GM18502 (cell line): ENCODE data around the gene FSTL1.

Experiments used
- ATAC-seq: cut with Tn5 transposase; IDR thresholded peaks from one replicate; pipeline ENCODE4 v1.9.1; 2021; ENCODE audit warnings: mild to moderate bottlenecking; ENCODE audit not compliant: unreplicated experiment, poor library complexity

Gene FSTL1

DNA sequence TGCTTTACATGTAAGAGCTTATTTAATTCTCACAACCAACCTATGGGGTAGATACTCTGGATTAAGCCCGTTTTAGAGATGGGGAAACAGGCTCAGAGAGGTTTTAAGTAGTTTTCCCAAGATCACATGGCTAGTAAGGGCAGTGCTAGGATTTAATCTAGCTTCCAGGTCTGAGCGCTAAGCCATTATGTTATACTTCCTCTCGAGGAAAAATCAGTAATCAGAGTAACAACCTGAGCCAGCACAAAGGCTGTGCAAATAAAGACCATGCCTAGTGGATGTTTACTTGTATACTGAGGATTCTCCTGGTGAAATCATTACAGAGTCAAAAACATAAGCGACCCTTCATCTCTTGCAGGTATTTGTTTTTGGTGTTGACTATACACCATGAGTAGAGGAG is 9.0 kb downstream of the FSTL1 start:
- no peak for ATAC-seq

DNA sequence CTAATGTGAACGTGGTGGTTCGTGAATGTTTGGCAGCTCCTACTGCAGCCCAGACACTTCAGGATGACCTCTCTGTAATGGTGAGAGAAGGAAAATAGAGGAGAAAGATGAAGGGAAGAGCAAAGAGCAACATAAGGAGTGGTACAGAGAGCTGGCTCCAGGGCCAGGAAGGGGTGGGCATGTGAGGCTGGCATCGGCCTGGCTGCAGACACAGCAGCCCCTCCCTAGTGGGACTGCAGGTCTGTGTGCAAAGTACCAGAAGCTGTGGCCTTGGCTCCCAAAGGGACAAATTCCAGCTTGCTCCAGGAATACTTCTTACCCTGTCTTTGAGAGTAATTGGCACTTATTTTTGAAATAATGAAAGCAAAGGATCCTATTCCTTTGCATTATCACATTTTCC is 10.0 kb downstream of the FSTL1 start:
- no peak for ATAC-seq

DNA sequence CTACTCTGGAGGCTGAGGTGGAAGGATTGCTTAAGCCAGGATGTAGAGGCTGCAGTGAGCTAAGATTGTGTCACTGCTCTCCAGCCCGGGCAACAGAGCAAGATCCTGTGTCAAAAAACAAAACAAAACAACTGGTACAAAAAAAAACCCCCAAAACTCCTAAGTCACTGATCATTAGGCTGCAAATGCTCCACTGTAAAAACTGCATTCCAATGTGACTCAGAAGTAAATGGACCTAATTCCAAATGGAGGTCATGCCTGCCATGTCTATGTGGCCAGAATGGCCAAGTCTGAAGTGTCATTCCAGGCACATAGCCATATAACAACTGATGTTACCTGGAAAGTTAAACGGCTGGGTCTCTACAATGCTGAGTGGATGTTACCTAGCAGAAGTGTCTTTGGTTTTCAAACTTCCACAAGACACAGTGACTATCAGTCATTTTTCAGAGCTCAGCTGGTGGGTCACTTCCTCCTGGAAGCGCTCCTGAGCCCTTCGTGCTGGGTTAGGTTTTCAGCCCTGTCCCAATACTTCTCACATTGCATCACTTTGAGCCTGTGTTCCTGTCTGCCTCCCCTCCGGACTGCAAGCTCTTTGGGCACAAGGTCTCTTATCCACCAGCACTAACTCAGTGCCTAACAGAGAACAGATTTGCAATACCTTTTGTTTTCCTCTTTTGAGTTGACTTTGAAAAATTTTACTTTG is 10.6 kb downstream of the FSTL1 start:
- no peak for ATAC-seq

DNA sequence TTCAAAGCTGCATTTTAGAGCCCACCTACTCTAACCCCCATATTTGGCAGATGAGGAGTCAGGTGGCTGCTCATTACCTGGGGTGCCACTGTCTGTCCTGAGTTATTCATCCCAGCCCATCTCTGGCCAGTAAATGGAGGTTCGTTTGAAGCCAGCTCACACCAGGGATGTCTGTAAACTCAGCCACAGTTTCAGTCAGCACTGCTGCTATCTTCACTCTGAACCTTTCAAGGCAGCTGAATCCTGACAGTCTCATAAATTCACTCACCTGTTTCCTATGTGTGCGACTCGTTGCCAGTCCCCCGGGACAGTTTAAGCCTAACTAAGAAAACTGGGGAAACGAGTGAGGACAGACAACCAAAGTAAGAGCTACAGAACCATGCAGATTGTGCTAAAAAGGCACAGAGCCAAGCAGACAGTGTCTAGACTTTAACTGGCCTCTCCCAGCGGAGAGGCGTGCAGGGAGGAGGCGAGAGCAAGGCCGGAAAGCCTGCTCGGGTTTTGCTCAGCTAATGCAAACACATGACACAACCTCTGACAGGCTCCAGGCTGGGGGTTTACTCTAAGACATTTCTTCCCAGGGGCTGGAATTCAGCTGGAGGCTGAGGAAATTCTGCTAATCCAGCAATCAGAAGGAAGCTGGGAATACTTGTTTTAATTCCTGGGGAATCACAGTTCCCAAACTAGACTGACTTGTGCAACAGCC is 12.0 kb downstream of the FSTL1 start:
- no peak for ATAC-seq

DNA sequence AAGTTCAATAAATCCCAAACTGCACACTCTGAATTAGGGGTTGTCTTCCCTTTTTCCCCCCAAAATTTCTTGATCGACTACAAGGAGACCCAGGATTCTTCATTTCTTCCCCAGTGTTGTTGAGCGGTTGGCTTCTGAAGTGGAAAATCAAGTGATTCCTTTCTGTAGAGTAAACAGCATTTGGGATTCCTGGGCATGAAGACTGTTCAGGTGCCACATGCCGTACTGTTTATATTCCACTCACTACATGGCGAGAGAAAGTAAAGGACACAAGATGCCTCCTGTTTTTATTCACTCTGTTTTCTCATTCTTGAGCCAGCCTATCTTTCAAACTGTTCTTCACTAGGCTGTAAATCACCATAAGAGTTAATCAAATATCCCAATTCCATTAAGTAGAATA is 12.6 kb downstream of the FSTL1 start:
- ATAC-seq, result no peak

DNA sequence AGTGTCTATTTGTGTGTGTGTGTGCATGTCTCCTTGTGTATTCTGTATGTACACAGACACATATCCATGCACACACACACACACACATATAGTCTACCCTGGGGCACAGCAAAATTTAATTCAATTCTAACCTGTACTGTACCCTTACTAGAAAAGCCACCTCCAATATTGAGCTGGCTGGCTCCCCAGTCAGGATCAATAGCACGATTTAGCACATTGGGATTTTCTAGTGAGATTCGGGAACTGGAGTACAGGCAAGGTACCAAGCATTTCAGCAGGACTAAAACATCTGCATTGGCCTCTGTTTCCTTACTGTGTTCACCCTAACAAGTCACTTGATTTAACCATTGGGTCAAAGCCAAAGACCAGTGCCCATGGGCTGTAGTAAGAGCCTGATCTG is 13.2 kb downstream of the FSTL1 start:
- no peak for ATAC-seq

DNA sequence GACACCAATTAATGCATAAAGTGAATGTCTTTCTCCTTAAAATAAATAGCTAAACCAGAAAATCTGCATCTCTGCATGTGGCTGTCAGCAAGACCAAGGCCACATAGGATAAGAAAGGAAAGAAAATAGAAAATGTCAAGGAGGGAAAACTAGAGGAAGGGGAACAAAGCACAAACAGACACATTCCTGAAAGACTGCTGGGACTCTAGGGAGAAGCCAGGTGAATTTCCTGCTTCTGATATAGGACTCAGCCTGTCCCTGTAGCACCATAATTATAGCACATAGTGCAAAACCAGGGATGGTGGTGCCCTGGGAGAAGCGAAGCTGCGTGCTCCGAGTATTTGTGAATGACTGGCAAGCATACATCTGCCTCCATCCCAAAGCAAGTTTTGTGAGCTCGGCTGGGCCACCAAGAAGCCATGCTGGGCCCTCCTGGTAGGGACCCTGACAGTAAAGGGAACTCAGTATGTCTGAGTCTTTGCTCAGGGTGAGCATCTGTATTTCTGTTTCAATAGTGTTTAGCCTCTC is 14.2 kb downstream of the FSTL1 start:
- ATAC-seq, result no peak

DNA sequence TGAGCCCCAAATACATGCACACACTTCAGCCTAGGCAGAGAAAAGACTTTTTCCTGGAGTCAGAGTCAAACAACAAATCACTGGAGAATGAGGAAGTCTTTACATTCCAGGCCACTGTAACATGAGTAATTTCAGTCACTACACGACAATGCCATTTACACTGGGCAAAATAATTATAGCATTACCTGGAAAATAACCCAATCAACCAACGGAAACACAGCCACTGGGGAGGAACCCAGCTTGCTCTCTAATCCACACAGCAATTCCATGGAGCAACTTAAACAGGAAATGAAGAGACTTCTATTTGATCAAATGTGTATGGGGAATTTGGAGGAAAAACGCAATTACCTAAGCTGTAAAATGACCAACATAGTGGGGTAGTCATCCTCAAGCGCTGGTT is 15.2 kb downstream of the FSTL1 start:
- ATAC-seq, result no peak

DNA sequence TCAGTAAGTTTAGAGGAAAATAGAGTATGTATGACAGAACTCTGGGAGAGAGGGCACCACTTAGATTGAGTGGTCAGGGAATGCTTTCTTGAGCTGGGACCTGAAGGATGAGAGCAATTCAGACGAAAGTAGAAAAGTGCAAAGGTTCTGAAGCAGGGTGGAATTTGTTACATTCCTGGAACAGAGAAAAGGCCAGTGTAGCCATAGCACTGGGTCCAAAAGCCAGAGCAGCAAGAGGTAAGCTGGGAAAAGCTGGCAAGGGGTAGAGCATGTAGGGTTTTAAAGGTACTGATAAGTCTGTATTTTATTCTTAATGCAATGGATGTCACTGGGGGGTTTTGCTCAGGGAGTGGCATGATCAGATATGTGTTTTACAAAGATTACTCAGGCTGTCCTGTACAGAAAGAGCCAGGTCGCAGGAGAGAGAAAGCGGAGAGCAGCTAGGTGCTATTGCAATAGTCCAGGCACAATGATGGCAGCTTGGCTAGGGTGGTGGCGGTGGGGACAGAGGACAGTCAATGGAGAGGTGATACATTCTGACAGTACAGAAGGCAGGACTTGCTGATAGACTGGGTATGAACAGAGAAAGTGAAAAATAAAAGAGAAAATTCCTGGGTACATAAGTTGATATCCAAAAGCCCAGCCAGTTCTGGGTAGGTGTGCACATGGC is 17.0 kb downstream of the FSTL1 start:
- ATAC-seq, result no peak

DNA sequence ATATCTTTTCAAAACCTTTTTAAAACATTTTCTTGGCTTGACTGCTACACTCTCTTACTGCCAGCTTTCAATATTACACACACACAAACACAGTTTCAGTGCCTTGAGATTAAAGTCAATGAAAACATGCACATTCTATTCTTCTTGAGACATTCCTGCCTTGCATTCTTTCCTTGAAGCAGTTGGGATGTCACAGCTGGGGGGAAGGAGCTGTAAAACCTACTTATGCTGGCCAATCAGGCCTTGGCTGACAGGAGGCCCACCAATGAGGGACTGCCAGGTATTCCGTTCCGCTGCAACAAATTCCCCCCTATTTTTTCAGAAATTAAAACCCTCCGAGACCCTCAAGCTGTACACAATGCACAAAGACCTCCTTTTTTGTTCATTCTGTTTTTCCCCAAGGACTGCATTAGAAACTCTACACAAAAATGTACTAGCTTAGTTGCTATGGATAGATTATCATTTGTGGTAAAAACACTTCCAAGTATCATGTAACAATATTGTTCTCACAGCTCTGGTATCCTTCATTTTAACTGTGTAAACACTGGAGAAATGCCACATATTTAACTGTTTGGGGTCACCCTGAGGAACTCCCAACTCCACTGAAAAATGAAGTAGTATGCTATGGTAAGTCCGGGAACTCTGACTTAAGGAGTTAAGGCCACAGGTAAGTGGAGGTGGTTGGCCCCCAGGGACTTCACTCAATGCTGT is 18.5 kb downstream of the FSTL1 start:
- ATAC-seq, result no peak

DNA sequence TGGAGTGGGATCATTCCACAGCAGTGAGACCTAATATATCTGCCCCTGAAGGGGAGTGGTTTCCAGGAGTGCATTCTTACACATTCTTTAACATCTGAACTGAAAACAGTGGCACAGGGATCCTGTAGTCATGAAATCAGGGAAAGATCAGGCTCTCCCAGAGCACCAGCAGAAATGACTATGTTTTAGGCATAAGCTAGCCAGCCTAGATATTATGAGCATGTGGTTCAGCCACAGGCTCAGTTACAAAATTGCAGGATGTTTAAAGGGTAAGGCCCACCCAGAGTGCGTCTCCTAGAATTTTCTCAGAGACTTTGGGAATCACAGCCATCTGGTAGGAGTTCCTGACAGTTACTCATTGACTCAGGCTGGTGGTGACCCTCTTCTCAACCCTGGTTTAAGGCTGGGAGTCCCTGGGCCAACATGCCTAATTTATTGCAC is 20.9 kb downstream of the FSTL1 start:
- ATAC-seq, result no peak

DNA sequence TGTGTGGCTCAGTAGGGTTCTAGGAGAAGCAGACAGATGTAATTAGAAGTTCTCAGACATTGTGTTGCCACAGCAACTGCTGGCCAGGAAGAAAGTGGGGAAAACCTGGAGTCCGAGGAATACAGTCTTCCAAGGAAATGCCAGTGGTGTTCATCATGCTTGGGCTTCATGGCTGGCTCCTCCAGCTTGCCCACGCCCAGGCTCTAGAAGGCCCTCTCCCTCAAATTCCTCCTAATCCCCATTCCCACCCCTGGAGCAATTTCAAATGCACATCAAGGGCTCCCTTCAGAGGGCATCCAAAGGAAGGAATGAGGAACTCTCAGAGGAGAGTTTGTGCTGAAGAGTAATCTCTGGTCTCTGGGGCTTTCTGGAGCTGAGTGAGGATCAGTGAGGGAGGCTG is 21.9 kb downstream of the FSTL1 start:
- ATAC-seq, result no peak

DNA sequence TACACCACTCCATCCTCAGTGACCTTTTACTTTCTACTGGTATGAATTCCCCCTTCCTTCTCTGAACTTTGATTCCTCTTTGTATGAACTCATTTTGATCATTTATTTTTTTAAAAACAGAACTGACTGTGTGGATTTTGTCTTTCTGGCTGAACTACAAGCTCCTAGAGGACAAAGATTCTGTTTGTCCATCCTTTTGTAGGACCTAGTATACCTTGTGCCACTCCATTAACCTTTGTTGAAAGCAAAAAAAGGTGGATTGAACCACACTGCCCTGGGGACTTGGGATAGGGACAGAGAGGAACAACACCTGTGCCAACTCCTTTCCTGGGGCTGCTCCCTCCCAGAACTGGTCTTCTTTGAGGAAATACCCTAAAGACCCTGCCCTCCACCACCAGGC is 23.6 kb downstream of the FSTL1 start:
- no peak for ATAC-seq

DNA sequence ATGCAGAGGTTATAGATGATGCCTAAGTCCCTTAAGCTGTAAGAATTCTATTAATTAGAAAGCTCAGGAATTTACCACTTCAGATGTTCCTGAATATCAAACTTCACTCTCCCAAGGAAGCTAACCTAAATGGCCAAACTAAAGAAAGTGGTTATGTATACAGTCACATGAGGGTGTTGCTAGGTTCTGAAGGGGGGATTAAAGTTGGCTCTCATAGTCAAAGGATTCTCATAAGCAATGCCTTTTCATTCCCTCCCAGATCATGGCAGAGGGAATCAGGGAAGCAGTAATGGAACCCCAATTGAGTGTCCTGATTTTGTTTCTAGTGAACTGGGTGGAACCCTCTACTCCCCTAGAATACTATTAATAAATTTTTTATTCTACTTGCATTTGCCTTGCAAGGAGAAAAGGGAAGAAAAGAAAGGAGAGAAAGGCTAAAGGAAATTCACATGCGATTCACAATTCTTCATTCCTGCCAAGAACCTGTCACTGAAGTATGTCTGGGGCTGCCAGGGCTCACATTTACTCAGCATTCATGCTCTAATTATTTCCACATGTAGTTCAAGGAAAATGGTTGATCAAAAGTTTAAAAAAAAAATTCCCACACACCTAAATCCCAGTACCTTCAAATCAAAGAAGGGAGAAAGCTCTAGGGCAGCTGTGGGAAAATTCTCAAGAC is 25.1 kb downstream of the FSTL1 start:
- no peak for ATAC-seq

DNA sequence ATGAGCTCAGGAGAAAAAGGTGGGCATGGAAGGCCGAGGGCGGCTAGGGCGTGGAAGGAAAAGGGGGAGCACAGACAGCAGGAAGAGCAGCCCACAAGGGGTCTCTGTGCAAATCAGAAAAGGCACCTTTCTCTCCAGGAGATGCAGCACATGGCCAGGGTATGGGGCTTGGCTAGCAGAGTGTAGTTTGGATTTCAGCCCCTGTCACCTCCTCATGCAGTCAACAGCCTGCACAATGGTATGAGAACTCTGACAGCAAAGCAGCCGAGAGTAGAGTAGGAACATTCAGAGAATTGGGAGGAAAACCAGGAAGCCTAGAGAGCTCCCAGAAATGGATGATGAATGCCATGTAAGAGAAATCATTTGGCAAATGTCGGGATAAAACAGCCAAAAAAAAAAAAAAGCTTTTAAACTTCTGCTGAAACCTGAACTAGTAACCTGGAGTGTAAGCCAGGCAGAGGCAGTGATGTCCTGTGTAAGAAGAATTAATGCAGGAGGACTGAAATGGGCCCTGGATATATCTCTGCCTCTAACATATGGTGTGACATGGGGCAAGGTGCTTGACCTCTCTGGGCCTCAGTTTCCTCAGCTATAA is 25.7 kb downstream of the FSTL1 start:
- ATAC-seq, result no peak

DNA sequence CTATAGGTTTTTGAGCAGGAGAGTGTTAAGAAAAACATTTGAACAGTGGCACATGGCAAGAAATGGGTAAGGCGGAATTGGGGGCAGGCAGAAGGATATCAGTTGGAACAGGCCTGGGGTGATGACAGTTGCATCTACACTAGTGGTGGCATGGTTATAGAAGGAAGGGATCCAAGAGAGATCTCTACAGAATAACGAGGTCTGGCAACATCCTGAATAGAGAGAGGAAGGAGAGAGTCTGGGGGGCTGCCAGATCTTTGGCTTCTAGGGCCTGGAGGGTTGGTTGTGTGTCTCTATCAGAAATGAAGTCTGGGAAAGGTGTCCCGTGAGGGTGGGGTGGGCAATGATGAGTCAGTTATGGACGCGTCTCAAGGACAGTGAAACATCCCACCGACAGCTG is 26.3 kb downstream of the FSTL1 start:
- ATAC-seq, result no peak

DNA sequence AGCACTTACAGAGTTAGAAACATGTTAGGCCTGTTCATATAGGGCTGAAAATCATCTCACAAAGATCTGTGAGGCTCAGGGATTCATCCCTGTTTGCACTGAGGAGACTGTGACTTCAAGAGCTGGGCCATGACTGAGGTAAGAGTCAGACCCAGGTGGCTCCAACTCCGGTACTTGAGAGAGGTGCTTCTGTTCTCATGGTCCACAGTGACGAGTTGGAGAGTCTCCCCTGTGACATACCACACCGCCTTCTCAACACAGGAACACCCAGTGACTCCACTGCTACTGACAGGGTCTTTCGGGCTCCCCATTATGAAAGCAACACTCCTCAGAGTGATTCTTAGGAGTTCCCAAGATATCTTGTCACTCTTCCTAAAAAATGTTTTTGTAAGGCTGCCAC is 27.4 kb downstream of the FSTL1 start:
- ATAC-seq, result no peak

DNA sequence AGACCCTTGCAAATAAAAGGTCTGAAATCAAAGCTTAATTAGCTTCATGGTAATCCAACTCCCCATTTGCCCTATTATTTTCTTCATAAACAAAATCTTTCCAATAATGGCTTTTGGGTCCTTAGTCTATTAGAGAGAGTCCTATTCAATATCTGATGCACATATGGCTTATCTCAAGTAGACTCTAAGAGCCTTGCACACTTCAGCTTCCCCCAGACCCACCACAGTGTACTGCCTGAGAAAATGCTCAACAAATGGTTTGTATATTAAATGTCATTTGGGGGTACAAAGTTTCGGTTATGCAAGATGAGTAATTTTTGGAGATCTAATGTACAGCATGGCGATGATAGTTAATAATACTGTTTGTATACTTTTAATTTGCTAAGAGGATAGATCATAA is 28.9 kb downstream of the FSTL1 start:
- no peak for ATAC-seq

DNA sequence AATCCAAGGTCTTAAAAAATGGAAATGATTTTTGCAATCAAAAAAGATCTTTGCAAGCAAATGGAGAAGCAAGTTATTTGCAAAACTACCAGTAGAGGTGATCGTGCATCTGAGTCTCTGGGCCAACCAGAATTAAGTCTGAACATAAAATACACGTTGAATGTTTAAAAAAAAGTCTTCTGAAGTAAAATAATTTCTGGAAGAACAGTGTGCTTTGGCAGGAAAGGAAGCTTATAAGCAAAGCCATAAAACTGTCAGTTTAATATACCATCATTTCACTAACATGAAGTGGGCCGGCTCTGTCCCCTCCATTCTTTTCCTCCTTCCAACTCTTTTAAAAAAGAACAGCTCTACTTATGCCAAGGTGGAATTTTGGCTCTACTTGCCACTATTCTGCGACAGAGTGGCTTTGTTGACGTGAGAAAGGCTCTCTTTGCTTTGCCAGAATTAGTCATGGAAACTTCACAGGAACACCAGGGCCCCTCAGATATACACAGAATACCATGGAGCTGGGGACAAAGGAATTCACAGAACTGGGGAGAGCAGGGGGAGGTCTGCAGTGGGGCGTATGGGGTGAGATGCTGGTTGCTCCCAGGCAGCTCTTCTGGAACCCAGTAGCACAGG is 29.8 kb downstream of the FSTL1 start:
- no peak for ATAC-seq
